GM21381 (cell line): Measurements from ENCODE around the gene GCA.
A peak's percentile ranks its signal among the peaks of the same experiment; 100 is the strongest.

Source experiments
- ATAC-seq: cut with Tn5 transposase; IDR thresholded peaks from one replicate; pipeline ENCODE4 v1.9.1; 2021; ENCODE audit warnings: mild to moderate bottlenecking, moderate library complexity; ENCODE audit not compliant: unreplicated experiment

Gene GCA

GRCh38 chr2:162327806-162328205 lies 16.1 kb upstream of the GCA start:
- no peak for ATAC-seq

GRCh38 chr2:162328424-162329157 lies 15.3 kb upstream of the GCA start:
- ATAC-seq = peak; percentile 87

GRCh38 chr2:162330881-162331280 lies 13.1 kb upstream of the GCA start:
- no peak for ATAC-seq

GRCh38 chr2:162333968-162334367 lies 10.0 kb upstream of the GCA start:
- ATAC-seq = peak; percentile 69

- no peak for ATAC-seq
Measured at GRCh38 chr2:162337868-162338267, 6.1 kb upstream of the GCA start.

GRCh38 chr2:162340822-162341221 lies 3.1 kb upstream of the GCA start:
- no peak for ATAC-seq

- ATAC-seq = no peak
Measured at GRCh38 chr2:162342321-162342720, 1.6 kb upstream of the GCA start.

- no peak for ATAC-seq
Measured at GRCh38 chr2:162342841-162343240, 1.1 kb upstream of the GCA start.

- ATAC-seq = no peak
Measured at GRCh38 chr2:162343492-162343823, 474 bp upstream of the GCA start.

- ATAC-seq = no peak
Measured at GRCh38 chr2:162344617-162344950, 652 bp downstream of the GCA start.

GRCh38 chr2:162365392-162365791 lies 21.5 kb downstream of the GCA start:
- ATAC-seq = no peak

GRCh38 chr2:162368494-162368893 lies 24.6 kb downstream of the GCA start:
- ATAC-seq = no peak

GRCh38 chr2:162369551-162369950 lies 25.6 kb downstream of the GCA start:
- ATAC-seq = no peak

GRCh38 chr2:162370931-162371330 lies 27.0 kb downstream of the GCA start:
- ATAC-seq = no peak

GRCh38 chr2:162372818-162373217 lies 28.9 kb downstream of the GCA start:
- no peak for ATAC-seq

GRCh38 chr2:162379719-162380580 lies 36.0 kb downstream of the GCA start:
- no peak for ATAC-seq

GRCh38 chr2:162381851-162382250 lies 37.9 kb downstream of the GCA start:
- ATAC-seq = no peak

GRCh38 chr2:162382278-162382677 lies 38.3 kb downstream of the GCA start:
- ATAC-seq = no peak

GRCh38 chr2:162385536-162385935 lies 41.6 kb downstream of the GCA start:
- ATAC-seq = no peak

- no peak for ATAC-seq
Measured at GRCh38 chr2:162390801-162391200, 46.9 kb downstream of the GCA start.

- no peak for ATAC-seq
Measured at GRCh38 chr2:162400336-162400735, 56.4 kb downstream of the GCA start.

GRCh38 chr2:162401871-162402270 lies 57.9 kb downstream of the GCA start:
- no peak for ATAC-seq
